Left cardiac atrium (tissue), 4 donors: ENCODE data around the gene HOXD1. TPM values are rescaled to one million over a fixed set of nuclear protein-coding genes. Genes with fewer than 3 reads are reported as not detected.

Experiments used
- ATAC-seq, 2 donors: fragments of 200-7000 bp; cut with Tn5 transposase; one replicate each; pipeline ENCODE4 v1.9.1; 2020; ENCODE audit warnings: mild to moderate bottlenecking in 2 of 2, moderate library complexity in 2 of 2
- DNase-seq: peaks from one replicate; pipeline ENCODE4 v3.0.0-alpha.2; 2020
- intact Hi-C, 2 donors: fragments of 100-400 bp; cut with DNase I; formaldehyde crosslinking; loops; one replicate each; pipeline versions ENCODE4 v1.14.1 to v1.15.1; 2022 to 2023
- long read RNA-seq: library from polyadenylated mRNA; unstranded; transcript quantifications from one replicate; pipeline ENCODE4 v2.0.0, GENCODE V29; 2021
- total RNA-seq, 2 donors: library from RNA; stranded (reverse); fragmentation: NEBNext Ultra II Directional; extraction: Animal tissue kit (Norgen Biotek cat#: 25700); gene quantifications; one replicate each; pipeline ENCODE4 v1.2.1, GENCODE V29; 2021
- donor health status: DM: no; HTN: yes; CAD: no.
- donor health status: DM: no; HTN: yes; CAD: no; lungs with severe emphysema.
- donor health status: DM: yes; HTN: yes; CAD: no.
- donor health status: Dilated cardiomyopathy.

The HOXD1 gene
- total RNA-seq: under 1 TPM in 1 of 2 donors, not detected in 1; 0.21 TPM
- long read RNA-seq: 0 reads

GRCh38 chr2:176187899-176188773 lies at the start of gene HOXD1:
TSS of gene HOXD1 (plus strand) at chr2:176188668. CDS start at chr2:176188802, 134 bp downstream.
- DNase-seq: no peak
- peak; percentile 56 to 74 for ATAC-seq
- intact Hi-C loops: no loop called here

- ATAC-seq (no peak), DNase-seq (no peak)
- intact Hi-C loops: loop anchor here in 1 of 2 donors (2.0 kb wide), 1 partner anchor 318 kb away; no protein-coding TSS in a partner anchor
Measured at GRCh38 chr2:176138923-176139660, 49.4 kb upstream of the HOXD1 start.

GRCh38 chr2:176139661-176140512 lies 48.6 kb upstream of the HOXD1 start:
- DNase-seq (no peak), ATAC-seq (no peak)
- intact Hi-C loops: loop anchor here (2.0 to 5.0 kb wide), 5 partner anchors 315 to 497 kb away; no protein-coding TSS in a partner anchor

- DNase-seq: peak; percentile 73
- ATAC-seq: peak; percentile 92 to 93
- intact Hi-C loops: loop anchor here (2.0 to 5.0 kb wide), 4 partner anchors 314 to 497 kb away; no protein-coding TSS in a partner anchor
Measured at GRCh38 chr2:176140513-176141317, 47.8 kb upstream of the HOXD1 start.

GRCh38 chr2:176142281-176142680 lies 46.2 kb upstream of the HOXD1 start:
- intact Hi-C loops: loop anchor here (5.0 kb wide), 2 partner anchors 410 to 495 kb away; no protein-coding TSS in a partner anchor
- DNase-seq (no peak), ATAC-seq (no peak)

- intact Hi-C loops: no loop called here
- DNase-seq: no peak
- no peak for ATAC-seq
Measured at GRCh38 chr2:176145085-176145969, 43.1 kb upstream of the HOXD1 start.

GRCh38 chr2:176146101-176146500 lies 42.4 kb upstream of the HOXD1 start:
- intact Hi-C loops: no loop called here
- no peak for ATAC-seq

GRCh38 chr2:176146645-176147044 lies 41.8 kb upstream of the HOXD1 start:
- DNase-seq (no peak), ATAC-seq (no peak)
- intact Hi-C loops: no loop called here

More at GRCh38 chr2:176146101-176146500, 42.4 kb upstream of the HOXD1 start:
- no peak for DNase-seq

GRCh38 chr2:176147210-176147799 lies 41.2 kb upstream of the HOXD1 start:
- DNase-seq (no peak), ATAC-seq (no peak)
- intact Hi-C loops: no loop called here

- intact Hi-C loops: no loop called here
- no peak for DNase-seq
- no peak for ATAC-seq
Measured at GRCh38 chr2:176147800-176148496, 40.5 kb upstream of the HOXD1 start.

- ATAC-seq (no peak), DNase-seq (no peak)
Measured at GRCh38 chr2:176148751-176149421, 39.6 kb upstream of the HOXD1 start.

GRCh38 chr2:176149481-176149938 lies 39.0 kb upstream of the HOXD1 start:
- ATAC-seq (no peak), DNase-seq (no peak)
- intact Hi-C loops: no loop called here

More at GRCh38 chr2:176148751-176149421, 39.6 kb upstream of the HOXD1 start:
- intact Hi-C loops: no loop called here

GRCh38 chr2:176149939-176150583 lies 38.4 kb upstream of the HOXD1 start:
- DNase-seq: no peak
- intact Hi-C loops: no loop called here
- ATAC-seq: no peak

GRCh38 chr2:176150584-176151441 lies 37.7 kb upstream of the HOXD1 start:
- DNase-seq: no peak
- no peak for ATAC-seq
- intact Hi-C loops: no loop called here
